Activated naive CD8-positive, alpha-beta T cell (primary cell): Measurements from ENCODE around the gene SLC15A5.

Experiments
- H3K27ac Mint-ChIP-seq: one replicate; pipeline ENCODE4 v1.8.0; 2021; ENCODE audit warnings: mixed read lengths
- H3K27me3 Mint-ChIP-seq: one replicate; pipeline ENCODE4 v1.8.0; 2021; ENCODE audit warnings: mixed read lengths
- H3K36me3 Mint-ChIP-seq: one replicate; pipeline ENCODE4 v1.8.0; 2021; ENCODE audit warnings: mixed read lengths
- H3K4me1 Mint-ChIP-seq: one replicate; pipeline ENCODE4 v1.8.0; 2021; ENCODE audit warnings: low read depth, mixed read lengths
- H3K4me3 Mint-ChIP-seq: one replicate; pipeline ENCODE4 v1.8.0; 2021; ENCODE audit warnings: mild to moderate bottlenecking, mixed read lengths
- H3K9me3 Mint-ChIP-seq: one replicate; pipeline ENCODE4 v1.8.0; 2021; ENCODE audit warnings: low read depth, mixed read lengths

The SLC15A5 gene, protein sequence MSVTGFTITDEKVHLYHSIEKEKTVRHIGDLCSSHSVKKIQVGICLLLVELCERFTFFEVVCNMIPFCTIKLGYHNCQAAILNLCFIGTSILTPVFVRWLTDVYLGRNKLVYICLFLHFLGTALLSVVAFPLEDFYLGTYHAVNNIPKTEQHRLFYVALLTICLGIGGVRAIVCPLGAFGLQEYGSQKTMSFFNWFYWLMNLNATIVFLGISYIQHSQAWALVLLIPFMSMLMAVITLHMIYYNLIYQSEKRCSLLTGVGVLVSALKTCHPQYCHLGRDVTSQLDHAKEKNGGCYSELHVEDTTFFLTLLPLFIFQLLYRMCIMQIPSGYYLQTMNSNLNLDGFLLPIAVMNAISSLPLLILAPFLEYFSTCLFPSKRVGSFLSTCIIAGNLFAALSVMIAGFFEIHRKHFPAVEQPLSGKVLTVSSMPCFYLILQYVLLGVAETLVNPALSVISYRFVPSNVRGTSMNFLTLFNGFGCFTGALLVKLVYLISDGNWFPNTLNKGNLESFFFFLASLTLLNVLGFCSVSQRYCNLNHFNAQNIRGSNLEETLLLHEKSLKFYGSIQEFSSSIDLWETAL

DNA sequence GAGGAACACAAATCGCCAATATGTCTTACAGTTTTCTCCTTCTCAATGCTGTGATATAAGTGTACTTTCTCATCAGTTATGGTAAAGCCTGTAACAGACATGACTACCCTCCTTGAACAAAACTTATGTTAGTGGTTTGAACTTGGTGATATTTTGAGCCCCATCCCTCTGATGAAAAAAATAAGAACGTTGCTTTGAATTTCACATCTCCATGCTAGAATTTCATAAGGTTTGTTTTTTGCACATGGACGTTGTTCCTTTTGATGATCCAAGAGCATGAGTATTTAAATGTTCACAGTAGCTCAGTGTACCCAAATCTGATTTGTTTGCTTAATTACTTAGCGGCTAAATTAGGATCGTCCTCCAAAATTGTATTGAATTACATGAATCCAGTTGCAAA is at the start of gene SLC15A5:
Gene SLC15A5 (minus strand): TSS at position 101 of the 400 bp plus-strand sequence. CDS start 0 bp downstream, at position 101.
- no peak within 1 kb of the TSS for H3K27ac Mint-ChIP-seq
- H3K4me3 Mint-ChIP-seq = no peak within 1 kb of the TSS
- no peaks in the 10 kb centered on the region for H3K27me3 Mint-ChIP-seq
- H3K4me1 Mint-ChIP-seq = no peaks in the 10 kb centered on the region
- no peaks in the 10 kb centered on the region for H3K9me3 Mint-ChIP-seq
- H3K36me3 Mint-ChIP-seq = no peaks in the 10 kb centered on the region

DNA sequence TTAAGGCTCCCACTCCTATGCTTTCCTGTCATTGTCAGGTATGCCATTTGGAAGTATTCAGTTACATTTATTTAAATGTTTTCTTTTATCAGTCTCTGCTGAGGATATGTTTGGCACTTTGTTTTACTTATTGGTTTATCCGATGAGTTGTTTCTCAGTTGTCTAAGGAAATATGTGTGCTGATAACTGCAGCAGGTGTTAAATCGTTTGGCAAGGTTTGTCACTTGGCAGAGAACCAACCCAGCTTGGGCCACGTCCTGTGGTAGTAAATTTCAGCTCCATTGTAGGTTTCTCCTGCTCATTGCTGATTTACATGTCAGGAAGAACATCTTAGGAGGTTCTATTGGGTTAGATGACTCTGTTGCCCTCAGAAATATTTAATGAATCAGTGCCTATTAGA is 47.9 kb upstream of the SLC15A5 start:
- no peak overlapping the region for H3K27ac Mint-ChIP-seq
- H3K36me3 Mint-ChIP-seq = no peaks in the 10 kb centered on the region
- no peaks in the 10 kb centered on the region for H3K4me1 Mint-ChIP-seq
- H3K9me3 Mint-ChIP-seq = peaks cover 22% of the 10 kb centered on the region
- H3K4me3 Mint-ChIP-seq = no peak overlapping the region
- H3K27me3 Mint-ChIP-seq = no peaks in the 10 kb centered on the region

DNA sequence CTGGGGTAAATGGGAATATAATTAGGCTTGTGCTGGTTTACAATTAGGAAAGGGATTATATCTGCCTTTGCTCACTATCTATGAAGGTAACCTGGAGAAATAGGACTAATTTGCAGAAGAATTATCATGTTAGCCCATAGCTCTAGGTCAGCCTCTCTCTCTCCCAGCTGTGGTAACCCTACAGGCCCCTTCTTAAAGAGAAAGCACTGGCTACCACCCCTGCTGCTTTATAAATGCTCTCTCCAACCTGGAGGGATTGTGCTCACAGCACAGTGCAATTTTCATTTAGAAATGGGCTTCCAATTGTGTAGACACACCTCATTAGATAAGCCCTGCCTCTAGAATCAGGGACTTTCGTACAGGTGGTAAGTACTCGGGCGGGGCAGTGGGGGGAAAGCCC is 47.3 kb upstream of the SLC15A5 start:
- no peaks in the 10 kb centered on the region for H3K27me3 Mint-ChIP-seq
- H3K27ac Mint-ChIP-seq = no peak overlapping the region
- H3K4me1 Mint-ChIP-seq = no peaks in the 10 kb centered on the region
- H3K9me3 Mint-ChIP-seq = peaks cover 22% of the 10 kb centered on the region
- no peak overlapping the region for H3K4me3 Mint-ChIP-seq
- no peaks in the 10 kb centered on the region for H3K36me3 Mint-ChIP-seq

DNA sequence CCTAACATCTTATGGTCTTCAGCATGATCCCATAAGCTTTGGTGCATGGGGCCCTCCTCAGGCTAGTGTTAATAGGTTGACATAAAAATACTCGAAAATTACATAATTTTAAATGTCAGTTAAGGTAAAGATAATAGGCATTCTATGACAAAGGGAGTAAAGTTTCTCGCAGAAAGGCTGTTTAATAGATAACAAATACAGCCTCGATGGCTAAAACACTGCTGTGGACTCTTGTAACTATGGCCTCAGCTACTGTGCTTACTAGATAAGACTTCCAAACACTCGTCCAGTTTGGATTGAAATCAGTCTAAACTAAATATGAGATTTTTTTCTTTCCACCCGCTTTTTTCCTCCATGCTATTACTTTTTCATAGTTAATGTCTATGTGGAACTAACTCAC is 46.8 kb upstream of the SLC15A5 start:
- Mint-ChIP-seq H3K27ac (no peak overlapping the region), H3K4me1 (no peaks in the 10 kb centered on the region), H3K9me3 (peaks cover 22% of the 10 kb centered on the region), H3K4me3 (no peak overlapping the region), H3K36me3 (no peaks in the 10 kb centered on the region), H3K27me3 (no peaks in the 10 kb centered on the region)

DNA sequence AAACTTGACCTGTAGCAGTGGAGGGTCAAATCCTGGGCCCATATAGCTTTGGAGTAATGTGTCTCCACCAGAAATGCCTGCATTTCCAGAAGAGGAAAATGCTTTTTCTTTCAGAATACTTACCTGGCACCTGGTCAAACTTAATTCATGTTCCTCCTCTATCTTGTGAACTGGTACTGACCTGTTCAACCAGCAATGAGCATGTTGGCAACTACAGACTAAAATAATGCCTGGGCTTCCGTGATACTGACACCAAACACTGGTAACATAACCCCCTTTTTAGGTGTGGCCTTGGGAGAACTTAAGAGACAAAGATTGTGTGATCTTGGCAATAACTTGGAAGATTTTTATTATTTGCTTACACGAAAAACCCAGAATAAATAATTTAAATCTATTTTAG is 46.2 kb upstream of the SLC15A5 start:
- Mint-ChIP-seq H3K27me3 (no peaks in the 10 kb centered on the region), H3K4me3 (no peak overlapping the region), H3K27ac (no peak overlapping the region), H3K4me1 (no peaks in the 10 kb centered on the region), H3K36me3 (no peaks in the 10 kb centered on the region), H3K9me3 (peaks cover 21% of the 10 kb centered on the region)

DNA sequence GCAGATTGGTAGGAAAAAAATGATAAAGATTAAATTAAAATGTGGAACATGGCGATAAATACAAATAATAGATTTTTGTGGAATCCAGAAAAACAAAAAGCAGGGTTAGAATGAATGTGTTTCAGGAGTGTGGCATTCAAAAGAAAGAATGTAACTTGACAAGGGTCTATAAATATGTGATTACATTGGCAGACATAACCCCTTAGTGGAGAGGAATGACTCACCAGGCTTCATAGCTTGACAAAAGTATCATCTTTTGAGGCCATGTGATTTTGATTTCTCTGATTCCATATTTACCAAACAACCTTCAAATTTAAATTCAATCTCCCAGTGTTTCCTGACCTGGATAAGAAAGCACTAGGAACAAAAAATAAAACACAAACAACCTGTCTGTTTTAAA is 45.5 kb upstream of the SLC15A5 start:
- Mint-ChIP-seq H3K9me3 (peaks cover 15% of the 10 kb centered on the region), H3K27ac (no peak overlapping the region), H3K36me3 (no peaks in the 10 kb centered on the region), H3K27me3 (no peaks in the 10 kb centered on the region), H3K4me1 (no peaks in the 10 kb centered on the region), H3K4me3 (no peak overlapping the region)

DNA sequence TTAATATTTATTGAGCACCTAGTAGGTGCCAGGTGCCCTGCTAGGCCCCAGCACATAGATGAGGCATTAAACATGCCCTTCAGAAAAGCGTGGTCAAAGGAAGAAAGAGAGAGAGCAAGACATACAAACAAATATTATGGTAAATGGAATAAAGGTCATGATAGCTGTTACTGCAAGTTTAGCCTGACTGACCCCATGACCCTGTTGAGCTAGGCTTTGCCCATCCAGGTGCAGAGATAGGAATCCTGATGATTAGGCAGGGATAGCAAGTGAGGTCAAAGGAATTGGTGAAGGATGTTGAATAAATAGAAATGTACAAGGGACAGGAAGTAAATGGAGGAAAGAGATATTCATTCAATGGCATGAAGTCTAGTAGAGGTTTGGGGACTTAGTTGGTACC is 33.4 kb upstream of the SLC15A5 start:
- H3K36me3 Mint-ChIP-seq = no peaks in the 10 kb centered on the region
- H3K9me3 Mint-ChIP-seq = peaks cover 18% of the 10 kb centered on the region
- no peaks in the 10 kb centered on the region for H3K27me3 Mint-ChIP-seq
- no peak overlapping the region for H3K4me3 Mint-ChIP-seq
- no peak overlapping the region for H3K27ac Mint-ChIP-seq
- no peaks in the 10 kb centered on the region for H3K4me1 Mint-ChIP-seq

DNA sequence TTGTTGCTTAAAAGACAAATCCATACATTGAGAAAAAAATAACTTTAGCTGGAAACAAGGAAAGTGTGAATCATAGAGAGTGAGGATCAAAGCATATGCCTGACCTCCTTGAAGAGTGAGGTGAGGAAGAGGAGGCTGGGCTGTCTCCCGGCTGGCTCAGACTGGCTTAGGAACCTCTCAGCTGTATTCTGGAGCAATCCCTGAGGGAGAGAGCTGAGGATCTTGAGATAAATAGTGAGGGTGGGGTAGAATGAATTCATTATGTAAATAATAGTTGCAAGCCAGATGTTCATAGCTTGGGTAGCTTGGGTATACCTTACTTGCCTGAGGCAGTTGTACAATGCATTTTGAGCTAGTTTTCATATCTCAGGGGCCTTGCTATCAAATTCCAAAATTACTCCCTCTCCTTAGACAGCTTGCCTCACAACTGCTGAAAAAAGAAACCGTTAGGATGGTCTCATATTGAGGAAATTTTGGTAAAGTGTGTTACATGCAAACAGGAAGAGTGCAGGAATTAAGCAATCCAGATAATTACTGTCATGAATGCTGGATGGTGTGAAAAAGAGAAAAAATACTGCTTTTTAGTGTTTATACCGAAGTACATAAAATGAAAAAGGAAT is 30.5 kb upstream of the SLC15A5 start:
- no peaks in the 10 kb centered on the region for H3K4me1 Mint-ChIP-seq
- no peak overlapping the region for H3K27ac Mint-ChIP-seq
- peaks cover 13% of the 10 kb centered on the region for H3K9me3 Mint-ChIP-seq
- no peak overlapping the region for H3K4me3 Mint-ChIP-seq
- H3K27me3 Mint-ChIP-seq = no peaks in the 10 kb centered on the region
- H3K36me3 Mint-ChIP-seq = no peaks in the 10 kb centered on the region

DNA sequence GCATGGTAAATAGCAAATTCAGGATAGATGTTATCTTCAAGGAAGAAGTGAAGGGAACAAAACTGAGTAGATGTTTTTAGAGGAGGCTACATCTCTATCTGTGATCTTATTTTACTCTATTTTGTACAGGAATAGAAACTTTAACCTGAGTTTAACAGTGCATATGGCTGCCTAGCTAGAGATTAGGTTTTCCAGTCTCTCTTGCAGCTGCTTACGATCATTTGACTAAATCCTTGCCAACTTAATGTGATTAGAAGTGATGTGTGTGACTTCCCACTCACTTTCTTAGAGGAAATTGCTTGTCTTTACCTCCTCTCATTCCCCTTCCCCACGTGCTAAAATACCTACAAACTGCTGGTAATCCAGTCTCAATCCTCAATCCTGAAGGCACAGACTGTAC is 26.5 kb upstream of the SLC15A5 start:
- Mint-ChIP-seq H3K4me1 (no peaks in the 10 kb centered on the region), H3K27ac (no peak overlapping the region), H3K9me3 (peaks cover 10% of the 10 kb centered on the region), H3K27me3 (no peaks in the 10 kb centered on the region), H3K4me3 (no peak overlapping the region), H3K36me3 (no peaks in the 10 kb centered on the region)

DNA sequence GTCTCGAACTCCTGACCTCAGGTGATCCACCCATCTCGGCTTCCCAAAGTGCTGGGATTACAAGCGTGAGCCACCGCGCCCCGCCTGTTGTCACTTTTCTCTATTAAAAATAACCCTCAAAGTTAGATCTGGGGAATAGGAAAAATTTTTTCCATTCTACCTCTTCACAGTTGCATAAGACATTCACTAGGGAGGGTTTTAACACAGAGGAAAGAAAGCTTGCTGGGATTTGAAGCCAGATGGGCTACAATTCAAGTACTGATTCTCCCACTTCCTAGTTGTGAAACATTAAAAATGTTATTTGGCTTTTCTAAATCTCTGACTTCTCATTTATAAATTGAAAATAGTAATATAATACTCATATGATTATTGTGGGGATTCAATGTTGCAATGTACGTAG is 23.3 kb upstream of the SLC15A5 start:
- no peaks in the 10 kb centered on the region for H3K36me3 Mint-ChIP-seq
- peaks cover 3% of the 10 kb centered on the region for H3K9me3 Mint-ChIP-seq
- H3K27ac Mint-ChIP-seq = no peak overlapping the region
- H3K4me3 Mint-ChIP-seq = no peak overlapping the region
- H3K27me3 Mint-ChIP-seq = no peaks in the 10 kb centered on the region
- H3K4me1 Mint-ChIP-seq = no peaks in the 10 kb centered on the region

DNA sequence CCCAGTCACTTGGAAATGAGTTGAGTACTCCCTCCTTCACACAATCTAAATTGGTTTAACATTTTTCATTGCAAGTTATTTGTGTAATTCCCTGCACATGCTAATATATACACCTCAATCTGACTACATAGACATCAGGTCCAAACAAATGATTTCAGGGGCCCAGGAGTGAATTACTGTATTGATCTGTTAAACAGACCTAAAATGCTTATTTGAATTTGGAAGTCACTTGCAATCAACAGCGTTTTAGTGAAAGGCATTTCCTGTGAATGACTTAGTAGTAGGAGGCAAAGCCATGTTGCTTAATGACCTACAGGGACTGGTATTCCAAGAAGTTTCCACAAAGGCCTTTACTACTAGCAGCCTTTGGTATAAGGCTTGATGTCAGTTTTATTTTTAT is 22.6 kb upstream of the SLC15A5 start:
- H3K4me3 Mint-ChIP-seq = no peak overlapping the region

DNA sequence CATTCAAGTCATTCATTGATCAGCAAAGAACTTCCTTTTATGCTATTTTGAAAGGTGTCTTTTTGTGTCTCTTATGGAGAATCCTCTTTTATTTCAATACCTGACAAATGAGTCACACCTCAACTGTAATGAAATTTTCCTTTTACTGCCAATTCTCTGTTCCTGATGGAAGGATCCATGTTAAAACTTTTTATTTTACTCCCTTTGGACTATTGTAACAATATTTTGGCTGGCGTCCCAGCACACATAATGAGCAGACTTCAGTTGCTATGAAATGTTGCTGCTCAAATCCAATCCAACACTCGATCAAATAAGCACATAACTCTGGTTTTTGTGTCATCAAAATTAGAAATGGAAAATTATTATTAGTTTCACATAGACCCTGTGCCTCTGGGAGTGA is 21.9 kb upstream of the SLC15A5 start:
- no peaks in the 10 kb centered on the region for H3K4me1 Mint-ChIP-seq
- H3K4me3 Mint-ChIP-seq = no peak overlapping the region
- H3K36me3 Mint-ChIP-seq = no peaks in the 10 kb centered on the region
- H3K9me3 Mint-ChIP-seq = peaks cover 3% of the 10 kb centered on the region
- no peaks in the 10 kb centered on the region for H3K27me3 Mint-ChIP-seq
- H3K27ac Mint-ChIP-seq = no peak overlapping the region

More for the DNA sequence above, 22.6 kb upstream of the SLC15A5 start:
- Mint-ChIP-seq H3K4me1 (no peaks in the 10 kb centered on the region), H3K27ac (no peak overlapping the region), H3K36me3 (no peaks in the 10 kb centered on the region), H3K27me3 (no peaks in the 10 kb centered on the region), H3K9me3 (peaks cover 3% of the 10 kb centered on the region)

DNA sequence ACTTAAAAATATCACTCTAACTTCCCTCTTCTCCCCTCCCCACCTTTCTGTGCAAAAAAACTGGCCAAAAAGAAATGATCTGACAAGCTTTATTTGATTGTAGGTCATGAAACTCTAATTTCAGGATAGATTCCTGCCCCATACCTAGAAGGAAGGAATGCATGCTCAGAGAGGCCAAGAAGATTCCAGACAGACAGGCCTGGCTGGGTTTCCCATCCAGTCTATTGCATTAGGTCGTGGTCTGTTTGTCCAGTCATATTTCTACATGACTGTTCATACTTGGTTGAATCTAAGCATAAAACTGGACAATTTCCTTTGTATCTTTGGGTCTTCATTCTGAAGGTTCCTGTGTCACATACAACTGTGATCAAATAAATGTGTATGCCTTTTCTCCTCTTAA is 20.0 kb upstream of the SLC15A5 start:
- Mint-ChIP-seq H3K27ac (no peak overlapping the region), H3K9me3 (peaks cover 3% of the 10 kb centered on the region), H3K4me1 (no peaks in the 10 kb centered on the region), H3K36me3 (no peaks in the 10 kb centered on the region), H3K4me3 (no peak overlapping the region), H3K27me3 (no peaks in the 10 kb centered on the region)

DNA sequence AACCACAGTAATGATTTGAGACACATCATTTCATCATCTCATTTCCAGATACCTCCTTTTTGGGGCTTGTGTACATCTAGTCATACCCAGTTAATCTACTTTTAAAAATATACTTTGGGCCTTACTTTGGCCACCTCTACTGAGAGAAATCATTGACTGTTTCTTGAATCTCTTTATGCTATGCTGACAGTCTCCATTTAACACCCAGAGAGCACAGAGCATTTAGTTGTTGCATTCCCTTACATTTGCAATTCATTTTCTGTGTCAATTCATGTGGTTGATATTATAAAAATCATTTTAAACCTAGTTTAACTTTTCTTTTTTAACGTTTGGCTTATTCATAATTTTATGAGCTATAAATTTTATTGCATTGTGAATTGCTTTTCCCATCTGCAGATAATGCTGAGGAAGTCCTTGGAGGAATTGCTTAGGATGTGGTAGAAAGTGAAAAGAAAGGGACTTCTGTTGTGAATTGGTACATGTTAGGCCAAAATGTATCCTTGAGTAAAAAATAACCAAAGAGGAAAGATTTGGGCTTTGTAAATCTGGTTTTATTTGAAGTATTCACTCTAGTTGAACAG is 17.0 kb upstream of the SLC15A5 start:
- H3K27me3 Mint-ChIP-seq = no peaks in the 10 kb centered on the region
- no peaks in the 10 kb centered on the region for H3K36me3 Mint-ChIP-seq
- H3K4me1 Mint-ChIP-seq = no peaks in the 10 kb centered on the region
- H3K9me3 Mint-ChIP-seq = no peaks in the 10 kb centered on the region
- H3K4me3 Mint-ChIP-seq = no peak overlapping the region
- H3K27ac Mint-ChIP-seq = no peak overlapping the region

DNA sequence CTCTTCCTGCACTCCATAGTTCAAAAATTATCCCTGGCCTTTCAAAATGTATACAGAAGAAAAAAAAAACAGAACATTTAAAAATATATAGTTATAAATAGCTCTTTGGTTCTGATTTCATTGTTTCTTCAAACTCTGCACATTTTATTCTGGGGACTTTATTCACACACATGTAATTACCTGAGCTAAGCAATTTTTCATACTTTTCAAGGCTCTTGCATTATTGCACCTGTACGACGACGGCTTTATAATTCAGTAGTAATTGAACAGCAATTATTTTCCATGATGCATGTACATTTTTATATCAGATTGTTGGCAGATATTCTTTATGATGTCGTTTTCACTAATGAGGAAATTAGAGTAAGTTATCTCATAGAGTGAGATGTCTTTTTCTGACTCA is 13.5 kb upstream of the SLC15A5 start:
- Mint-ChIP-seq H3K27me3 (no peaks in the 10 kb centered on the region), H3K27ac (no peak overlapping the region), H3K36me3 (no peaks in the 10 kb centered on the region), H3K9me3 (no peaks in the 10 kb centered on the region), H3K4me1 (no peaks in the 10 kb centered on the region), H3K4me3 (no peak overlapping the region)
